SK-N-SH (cell line): Measurements from ENCODE around the gene CCDC185.

Source experiments
- CTCF ChIP-seq: fragments of 200-600 bp; sonication (generic); IDR thresholded peaks from 2 replicates; pipeline ENCODE4 v1.6.1; 2017; ENCODE audit warnings: antibody characterized with exemption, mild to moderate bottlenecking, moderate library complexity
- MAX ChIP-seq: IDR thresholded peaks from 2 replicates; pipeline ENCODE4 v1.4.0; 2012; ENCODE audit warnings: low read depth
- RAD21 ChIP-seq: IDR thresholded peaks from 2 replicates; pipeline ENCODE4 v1.6.1; 2012; ENCODE audit warnings: mild to moderate bottlenecking, low read length
- RCOR1 ChIP-seq: fragments of 150-350 bp; IDR thresholded peaks from 2 replicates; pipeline ENCODE4 v1.6.1; 2017; ENCODE audit warnings: antibody characterized with exemption, low read length
- REST ChIP-seq: IDR thresholded peaks from 2 replicates; pipeline ENCODE4 v1.6.1; 2012; ENCODE audit warnings: mild to moderate bottlenecking, low read depth, low read length, moderate library complexity
- RFX5 ChIP-seq: IDR thresholded peaks from 2 replicates; pipeline ENCODE4 v1.6.1; 2012; ENCODE audit warnings: mild to moderate bottlenecking, improper control_type of control experiment, low read length
- TAF1 ChIP-seq: IDR thresholded peaks from 2 replicates; pipeline ENCODE4 v1.6.1; 2012; ENCODE audit warnings: low read depth, mild to moderate bottlenecking, low read length, moderate library complexity, borderline replicate concordance

- no peak for TF ChIP-seq RFX5
- TF ChIP-seq TAF1, result no peak
- TF ChIP-seq RAD21, result no peak
- TF ChIP-seq MAX, result no peak
- TF ChIP-seq RCOR1, result no peak
- TF ChIP-seq CTCF, result no peak
- TF ChIP-seq REST, result no peak
Observed at GRCh38 chr1:223394706-223395105, 1.5 kb downstream of the CCDC185 start.
